Neural cell (in vitro differentiated cells): ENCODE results near the gene IL12RB2.

Source experiments
- EP300 ChIP-seq: fragments of 450-650 bp; conservative IDR thresholded peaks from 2 replicates; pipeline ENCODE4 v1.6.1; 2014; ENCODE audit warnings: antibody characterized with exemption, mild to moderate bottlenecking, moderate library complexity; ENCODE audit not compliant: poor library complexity, severe bottlenecking
- EZH2 ChIP-seq: fragments of 200-600, 300-800 bp; shearing (Covaris generic), sonication (generic); IDR thresholded peaks from 2 replicates; pipeline ENCODE4 v1.6.1; 2014; ENCODE audit warnings: antibody characterized with exemption, low read length, borderline replicate concordance, mild to moderate bottlenecking; ENCODE audit not compliant: insufficient read depth, poor library complexity, severe bottlenecking
- POLR2AphosphoS5 ChIP-seq: IDR thresholded peaks from 2 replicates; pipeline ENCODE4 v1.6.1; 2012
- RAD21 ChIP-seq: fragments of 450-650 bp; conservative IDR thresholded peaks from 2 replicates; pipeline ENCODE4 v1.6.1; 2014; ENCODE audit warnings: antibody characterized with exemption, mild to moderate bottlenecking, moderate library complexity
- TAF1 ChIP-seq: IDR thresholded peaks from 2 replicates; pipeline ENCODE4 v1.6.1; 2012; ENCODE audit warnings: low read depth
- TF ChIP-seq, protein P1 (sequence below): fragments of 450-650 bp; IDR thresholded peaks from 2 replicates; pipeline ENCODE4 v1.5.1; 2014; ENCODE audit warnings: antibody characterized with exemption, mild to moderate bottlenecking, moderate library complexity; ENCODE audit not compliant: poor library complexity, severe bottlenecking
- TF ChIP-seq, protein P2 (sequence below): IDR thresholded peaks from 2 replicates; pipeline ENCODE4 v1.6.1; 2012; ENCODE audit warnings: borderline replicate concordance

DNA sequence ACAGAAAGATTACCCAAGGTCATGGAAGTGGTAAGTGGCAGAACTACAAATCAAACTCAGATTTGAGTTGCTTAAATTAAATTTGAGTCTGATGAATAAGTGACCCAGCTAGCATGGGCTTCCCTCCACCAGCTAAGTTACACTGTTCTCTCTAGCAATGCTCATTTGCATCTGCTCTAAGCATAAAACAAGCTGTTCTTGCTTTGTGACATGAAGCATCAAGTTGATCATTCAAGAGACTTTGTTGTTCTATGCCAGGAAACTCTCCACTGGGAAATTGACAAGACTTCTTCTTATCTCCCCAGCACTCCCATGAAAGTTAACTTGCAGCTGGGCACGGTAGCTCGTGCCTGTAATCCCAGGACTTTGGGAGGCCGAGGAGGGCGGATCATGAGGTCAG is 73.5 kb downstream of the IL12RB2 start:
- TF ChIP-seq, protein P1, sequence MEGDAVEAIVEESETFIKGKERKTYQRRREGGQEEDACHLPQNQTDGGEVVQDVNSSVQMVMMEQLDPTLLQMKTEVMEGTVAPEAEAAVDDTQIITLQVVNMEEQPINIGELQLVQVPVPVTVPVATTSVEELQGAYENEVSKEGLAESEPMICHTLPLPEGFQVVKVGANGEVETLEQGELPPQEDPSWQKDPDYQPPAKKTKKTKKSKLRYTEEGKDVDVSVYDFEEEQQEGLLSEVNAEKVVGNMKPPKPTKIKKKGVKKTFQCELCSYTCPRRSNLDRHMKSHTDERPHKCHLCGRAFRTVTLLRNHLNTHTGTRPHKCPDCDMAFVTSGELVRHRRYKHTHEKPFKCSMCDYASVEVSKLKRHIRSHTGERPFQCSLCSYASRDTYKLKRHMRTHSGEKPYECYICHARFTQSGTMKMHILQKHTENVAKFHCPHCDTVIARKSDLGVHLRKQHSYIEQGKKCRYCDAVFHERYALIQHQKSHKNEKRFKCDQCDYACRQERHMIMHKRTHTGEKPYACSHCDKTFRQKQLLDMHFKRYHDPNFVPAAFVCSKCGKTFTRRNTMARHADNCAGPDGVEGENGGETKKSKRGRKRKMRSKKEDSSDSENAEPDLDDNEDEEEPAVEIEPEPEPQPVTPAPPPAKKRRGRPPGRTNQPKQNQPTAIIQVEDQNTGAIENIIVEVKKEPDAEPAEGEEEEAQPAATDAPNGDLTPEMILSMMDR: no peak
- TF ChIP-seq POLR2AphosphoS5: no peak
- TF ChIP-seq TAF1: no peak
- no peak for TF ChIP-seq EZH2
- TF ChIP-seq EP300: no peak
- no peak for TF ChIP-seq RAD21
- TF ChIP-seq, protein P2, sequence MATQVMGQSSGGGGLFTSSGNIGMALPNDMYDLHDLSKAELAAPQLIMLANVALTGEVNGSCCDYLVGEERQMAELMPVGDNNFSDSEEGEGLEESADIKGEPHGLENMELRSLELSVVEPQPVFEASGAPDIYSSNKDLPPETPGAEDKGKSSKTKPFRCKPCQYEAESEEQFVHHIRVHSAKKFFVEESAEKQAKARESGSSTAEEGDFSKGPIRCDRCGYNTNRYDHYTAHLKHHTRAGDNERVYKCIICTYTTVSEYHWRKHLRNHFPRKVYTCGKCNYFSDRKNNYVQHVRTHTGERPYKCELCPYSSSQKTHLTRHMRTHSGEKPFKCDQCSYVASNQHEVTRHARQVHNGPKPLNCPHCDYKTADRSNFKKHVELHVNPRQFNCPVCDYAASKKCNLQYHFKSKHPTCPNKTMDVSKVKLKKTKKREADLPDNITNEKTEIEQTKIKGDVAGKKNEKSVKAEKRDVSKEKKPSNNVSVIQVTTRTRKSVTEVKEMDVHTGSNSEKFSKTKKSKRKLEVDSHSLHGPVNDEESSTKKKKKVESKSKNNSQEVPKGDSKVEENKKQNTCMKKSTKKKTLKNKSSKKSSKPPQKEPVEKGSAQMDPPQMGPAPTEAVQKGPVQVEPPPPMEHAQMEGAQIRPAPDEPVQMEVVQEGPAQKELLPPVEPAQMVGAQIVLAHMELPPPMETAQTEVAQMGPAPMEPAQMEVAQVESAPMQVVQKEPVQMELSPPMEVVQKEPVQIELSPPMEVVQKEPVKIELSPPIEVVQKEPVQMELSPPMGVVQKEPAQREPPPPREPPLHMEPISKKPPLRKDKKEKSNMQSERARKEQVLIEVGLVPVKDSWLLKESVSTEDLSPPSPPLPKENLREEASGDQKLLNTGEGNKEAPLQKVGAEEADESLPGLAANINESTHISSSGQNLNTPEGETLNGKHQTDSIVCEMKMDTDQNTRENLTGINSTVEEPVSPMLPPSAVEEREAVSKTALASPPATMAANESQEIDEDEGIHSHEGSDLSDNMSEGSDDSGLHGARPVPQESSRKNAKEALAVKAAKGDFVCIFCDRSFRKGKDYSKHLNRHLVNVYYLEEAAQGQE: no peak
